GM19463 (cell line): ENCODE measurements around the gene GPR32.
A peak's percentile ranks its signal among the peaks of the same experiment; 100 is the strongest.
"Not testable (repeated sequence)": the region's sequence is repeated elsewhere in the genome, so short reads cannot be mapped to it uniquely, and the experiment has no call there.

Source experiments
- ATAC-seq: cut with Tn5 transposase; IDR thresholded peaks from one replicate; pipeline ENCODE4 v1.9.1; 2021; ENCODE audit warnings: mild to moderate bottlenecking, moderate library complexity; ENCODE audit not compliant: unreplicated experiment

The GPR32 gene, protein sequence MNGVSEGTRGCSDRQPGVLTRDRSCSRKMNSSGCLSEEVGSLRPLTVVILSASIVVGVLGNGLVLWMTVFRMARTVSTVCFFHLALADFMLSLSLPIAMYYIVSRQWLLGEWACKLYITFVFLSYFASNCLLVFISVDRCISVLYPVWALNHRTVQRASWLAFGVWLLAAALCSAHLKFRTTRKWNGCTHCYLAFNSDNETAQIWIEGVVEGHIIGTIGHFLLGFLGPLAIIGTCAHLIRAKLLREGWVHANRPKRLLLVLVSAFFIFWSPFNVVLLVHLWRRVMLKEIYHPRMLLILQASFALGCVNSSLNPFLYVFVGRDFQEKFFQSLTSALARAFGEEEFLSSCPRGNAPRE

GRCh38 chr19:50770164-50770563 lies at the start of gene GPR32:
Gene GPR32, plus strand, starts transcription at chr19:50770464. Its CDS starts 137 bp downstream, at chr19:50770601.
- ATAC-seq: not testable (repeated sequence)

DNA sequence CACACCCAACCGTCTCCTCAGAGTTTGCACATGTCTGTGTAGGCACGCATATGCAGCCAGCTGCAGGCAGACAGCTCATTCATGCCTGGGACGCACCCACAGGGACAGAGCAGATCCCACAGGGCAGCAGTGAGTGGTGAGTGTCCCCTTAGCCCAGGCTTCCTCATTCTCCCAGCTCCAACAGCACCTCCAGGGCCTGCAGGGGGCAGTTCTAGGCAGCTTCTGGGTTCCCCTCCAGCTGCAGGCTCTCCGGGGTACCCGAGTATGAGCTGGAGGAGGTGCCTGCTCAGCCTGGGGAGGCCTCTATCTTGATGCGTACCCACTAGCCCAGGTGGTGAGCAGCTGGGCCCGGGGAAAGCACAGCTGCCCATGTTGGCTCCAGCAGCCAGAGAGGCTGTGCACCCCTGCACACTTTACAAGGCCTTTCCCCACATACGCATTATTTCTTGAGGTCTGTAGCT lies 49.3 kb upstream of the GPR32 start:
- ATAC-seq: no peak

- no peak for ATAC-seq
Observed at GRCh38 chr19:50721441-50722137, 48.7 kb upstream of the GPR32 start.

DNA sequence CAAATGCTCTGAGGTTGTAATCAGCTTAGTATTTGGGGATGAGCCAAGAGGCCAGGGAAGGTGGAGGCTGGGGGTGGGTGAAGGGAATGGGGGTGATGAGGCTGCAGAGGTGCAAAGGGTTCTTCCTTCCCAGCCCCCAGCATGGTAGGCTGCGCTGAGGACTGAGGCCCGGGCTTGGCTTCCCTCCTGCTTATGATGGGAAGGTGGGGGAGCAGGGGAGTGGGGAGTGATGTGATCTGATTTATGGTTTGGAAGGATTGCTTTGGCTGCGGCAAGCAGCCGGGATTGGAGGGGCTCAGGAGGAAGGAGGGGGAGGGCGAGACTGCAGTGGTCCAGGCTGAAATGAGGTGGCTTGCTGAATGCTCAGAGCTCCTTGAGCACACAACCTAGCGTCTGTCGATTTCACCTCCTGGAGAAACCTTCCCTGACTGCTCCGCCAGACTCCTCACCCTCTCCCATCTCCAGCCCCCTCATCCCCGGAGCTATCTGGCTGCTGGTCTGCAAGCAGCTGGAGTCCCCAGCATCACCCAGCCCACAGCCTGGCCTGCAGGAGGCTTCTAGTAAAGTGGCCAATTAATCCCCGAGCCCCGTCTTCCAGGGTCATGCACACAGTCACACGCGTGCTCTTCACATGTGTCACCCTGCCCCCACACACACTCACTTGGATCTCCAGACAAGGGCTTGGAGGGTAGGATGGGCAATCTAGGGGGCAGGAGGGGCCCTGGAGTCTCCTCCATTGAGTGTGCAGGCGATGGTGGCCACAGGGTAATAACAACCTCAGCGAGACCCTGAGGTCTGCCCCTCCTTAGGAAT lies 47.9 kb upstream of the GPR32 start:
- ATAC-seq: no peak

GRCh38 chr19:50723069-50723468 lies 47.2 kb upstream of the GPR32 start, which contains the start of gene CLEC11A:
Gene CLEC11A, plus strand, starts transcription at chr19:50723364. Its CDS starts 162 bp downstream, at chr19:50723526.
- no peak for ATAC-seq

DNA sequence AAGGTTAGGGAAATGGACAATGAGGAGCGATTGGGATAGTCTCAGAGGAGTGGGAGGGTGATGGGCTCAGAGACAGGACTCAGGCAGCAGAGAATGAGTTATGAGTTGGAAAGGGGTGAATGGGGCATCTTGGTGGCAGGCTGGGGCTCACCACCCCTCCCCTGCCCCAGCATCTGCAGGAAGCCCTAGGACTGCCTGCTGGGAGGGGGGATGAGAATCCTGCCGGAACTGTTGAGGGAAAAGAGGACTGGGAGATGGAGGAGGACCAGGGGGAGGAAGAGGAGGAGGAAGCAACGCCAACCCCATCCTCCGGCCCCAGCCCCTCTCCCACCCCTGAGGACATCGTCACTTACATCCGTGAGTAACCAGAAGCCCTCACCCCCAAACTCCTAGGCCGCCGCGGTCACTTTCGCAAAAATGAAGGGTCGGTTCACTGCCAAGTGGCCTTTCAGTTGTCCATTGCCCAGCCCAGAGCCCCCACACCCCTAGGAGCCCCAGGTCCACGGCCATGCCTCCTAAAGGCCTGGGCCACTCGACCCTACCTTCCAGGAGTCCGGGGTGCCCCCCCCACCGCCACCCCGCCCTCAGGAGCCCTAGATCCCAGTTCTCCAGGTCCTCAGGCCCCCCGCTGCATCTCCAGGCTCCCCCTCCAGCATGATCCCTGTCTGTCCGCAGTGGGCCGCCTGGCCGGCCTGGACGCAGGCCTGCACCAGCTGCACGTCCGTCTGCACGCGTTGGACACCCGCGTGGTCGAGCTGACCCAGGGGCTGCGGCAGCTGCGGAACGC lies 46.3 kb upstream of the GPR32 start:
- ATAC-seq: no peak

DNA sequence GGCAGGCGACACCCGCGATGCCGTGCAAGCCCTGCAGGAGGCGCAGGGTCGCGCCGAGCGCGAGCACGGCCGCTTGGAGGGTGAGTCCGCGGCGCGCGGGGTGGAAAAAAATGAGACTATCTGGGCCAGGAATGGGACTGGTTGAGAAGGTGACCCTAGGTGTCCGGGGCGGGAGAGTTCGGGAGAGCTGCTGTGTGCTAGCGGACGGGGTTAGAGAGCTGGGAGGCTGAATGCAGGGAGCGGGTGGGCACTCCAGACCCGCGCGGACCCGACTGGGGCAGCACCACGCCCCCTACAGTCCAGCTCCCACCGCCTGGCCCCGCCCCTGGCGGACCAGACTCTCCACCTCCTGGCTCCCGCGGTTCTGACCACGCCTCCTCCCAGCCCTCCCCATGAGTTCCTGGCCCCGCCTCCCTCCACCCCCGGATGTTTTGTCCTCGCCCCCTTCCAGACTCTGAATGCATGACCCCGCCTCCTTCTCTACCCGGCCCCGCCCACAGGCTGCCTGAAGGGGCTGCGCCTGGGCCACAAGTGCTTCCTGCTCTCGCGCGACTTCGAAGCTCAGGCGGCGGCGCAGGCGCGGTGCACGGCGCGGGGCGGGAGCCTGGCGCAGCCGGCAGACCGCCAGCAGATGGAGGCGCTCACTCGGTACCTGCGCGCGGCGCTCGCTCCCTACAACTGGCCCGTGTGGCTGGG lies 45.6 kb upstream of the GPR32 start:
- peak; percentile 72 for ATAC-seq

- ATAC-seq: peak; percentile 19
Observed at GRCh38 chr19:50725218-50725910, 44.9 kb upstream of the GPR32 start.

DNA sequence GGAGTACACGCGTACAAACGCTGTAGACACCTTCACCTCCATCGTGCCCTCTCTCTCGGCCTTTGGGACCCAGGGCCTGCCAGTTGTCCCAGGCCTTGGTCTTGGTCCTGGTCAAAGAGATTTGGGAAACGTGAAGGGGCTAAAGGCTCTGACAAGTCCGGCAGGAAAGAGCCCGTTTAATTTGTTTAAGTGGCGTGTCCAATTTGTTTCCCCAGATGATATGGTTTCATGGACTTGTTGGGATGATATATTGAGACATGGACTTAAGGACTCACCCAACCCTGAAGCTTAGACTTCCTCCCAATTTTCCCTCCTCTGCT lies 44.4 kb upstream of the GPR32 start:
- ATAC-seq: no peak

DNA sequence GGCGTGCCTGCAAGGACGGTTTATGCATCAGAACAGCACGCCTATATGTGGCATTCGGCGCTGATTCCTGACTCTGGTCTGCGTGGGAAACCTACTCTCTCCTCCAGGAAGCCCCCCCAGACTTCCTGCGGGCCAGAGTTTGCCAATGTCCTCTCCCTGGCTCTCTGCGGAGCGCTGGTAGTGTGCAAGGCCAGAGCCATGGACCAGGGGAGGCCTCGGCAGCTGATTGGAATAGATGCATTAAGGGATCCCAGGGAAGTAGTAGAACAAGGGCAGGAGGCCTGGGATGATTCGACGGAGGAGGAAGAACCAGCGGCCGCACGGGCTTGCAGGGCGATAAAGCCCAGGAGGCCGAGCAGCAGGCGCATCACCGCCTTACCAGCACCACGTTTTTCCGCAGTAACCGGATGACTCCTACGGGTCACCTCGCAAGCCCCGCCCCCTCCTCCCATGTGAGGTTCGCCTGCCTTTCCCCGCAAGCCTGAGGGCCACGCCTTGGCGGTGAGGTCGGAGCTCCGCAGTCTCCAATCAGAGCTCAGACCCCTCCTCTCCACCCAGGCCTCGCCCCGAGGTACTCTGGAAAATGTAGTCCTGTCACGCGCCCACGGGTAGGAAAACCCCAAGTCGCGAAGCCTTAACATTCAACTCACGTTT lies 42.1 kb upstream of the GPR32 start:
- ATAC-seq: no peak

GRCh38 chr19:50729894-50730293 lies 40.4 kb upstream of the GPR32 start:
- ATAC-seq: no peak

DNA sequence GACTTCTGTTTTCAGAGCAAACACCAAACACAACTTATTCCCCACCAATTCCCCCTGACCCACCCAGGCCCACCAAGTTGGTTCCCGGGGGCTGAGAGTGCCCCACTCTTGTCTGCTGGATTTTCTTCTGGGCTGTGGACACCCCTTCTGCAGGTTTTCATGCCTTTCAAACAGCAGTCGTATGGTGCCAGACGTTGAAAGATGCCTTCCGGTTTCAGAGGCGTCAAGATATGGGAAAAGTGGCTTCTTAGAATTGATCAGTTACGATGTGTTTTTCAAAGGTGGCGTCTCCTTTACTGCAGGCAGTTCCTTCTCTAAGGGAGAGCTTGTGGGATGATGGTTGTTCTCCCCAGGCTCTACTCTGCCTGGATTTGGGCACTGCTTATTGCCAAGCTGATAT lies 34.4 kb upstream of the GPR32 start:
- no peak for ATAC-seq

DNA sequence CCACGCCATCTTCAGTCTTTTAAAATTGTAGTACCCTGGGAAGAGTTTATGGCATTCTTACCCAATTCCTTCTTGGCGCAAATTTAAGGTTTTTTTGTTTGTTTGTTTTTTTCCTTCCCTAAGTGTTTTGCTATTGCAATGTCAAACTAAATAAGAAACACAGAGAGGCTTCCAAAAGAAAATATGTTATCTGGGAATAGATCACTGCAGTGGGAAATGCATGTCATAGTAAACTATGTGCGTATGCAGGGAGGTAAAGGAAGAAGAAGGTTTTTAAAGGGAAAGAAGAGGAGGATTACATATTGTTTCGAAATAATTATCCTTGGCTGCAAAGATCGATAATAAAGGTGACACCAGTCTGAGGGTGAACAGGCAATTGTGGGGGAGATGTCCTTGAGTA lies 33.9 kb upstream of the GPR32 start:
- ATAC-seq: no peak

- no peak for ATAC-seq
Observed at GRCh38 chr19:50739132-50739913, 30.9 kb upstream of the GPR32 start.

DNA sequence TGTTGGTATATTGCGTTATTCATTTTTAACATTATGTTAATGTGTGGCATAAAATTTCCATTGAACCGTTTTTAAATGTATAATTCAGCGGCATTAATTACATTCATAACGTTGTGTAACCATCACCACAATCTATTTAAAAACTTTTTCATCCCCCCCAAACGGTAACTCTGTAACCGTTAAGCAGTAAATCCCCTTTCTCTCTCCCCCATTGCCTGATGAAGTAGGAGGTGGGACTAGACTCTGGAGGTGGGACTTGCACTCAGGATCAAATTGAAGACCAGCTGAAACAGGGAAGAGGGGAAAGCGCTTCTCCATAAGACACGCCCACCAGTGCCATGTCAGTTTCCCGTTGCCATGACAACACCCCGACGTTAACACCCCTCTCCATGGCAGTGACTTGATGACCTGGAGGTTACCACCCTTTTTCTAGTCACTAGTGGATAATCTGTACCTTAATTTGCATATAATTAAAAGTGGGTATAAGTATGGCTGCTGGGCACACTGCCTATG lies 30.3 kb upstream of the GPR32 start:
- ATAC-seq: no peak

GRCh38 chr19:50741179-50741933 lies 28.9 kb upstream of the GPR32 start:
- no peak for ATAC-seq

DNA sequence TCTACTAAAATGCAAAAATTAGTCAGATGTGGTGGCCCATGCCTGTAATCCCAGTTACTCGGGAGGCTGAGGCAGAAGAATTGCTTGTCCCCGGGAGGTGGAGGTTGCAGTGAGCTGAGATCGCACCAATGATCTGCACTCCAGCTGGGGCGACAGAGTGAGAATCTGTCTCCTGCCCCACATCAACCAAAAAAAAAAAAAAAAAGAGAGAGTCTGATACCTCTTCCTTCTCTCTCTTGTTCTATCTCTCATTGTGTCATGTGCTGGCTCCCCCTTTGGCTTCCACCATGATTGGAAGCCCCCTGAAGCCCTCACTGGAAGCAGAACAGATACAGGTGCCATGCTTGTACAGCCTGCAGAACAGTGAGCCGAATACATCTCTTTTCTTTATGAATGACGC lies 26.7 kb upstream of the GPR32 start:
- ATAC-seq: no peak
